ENCODE measurements around the gene FOXK2.

DNA sequence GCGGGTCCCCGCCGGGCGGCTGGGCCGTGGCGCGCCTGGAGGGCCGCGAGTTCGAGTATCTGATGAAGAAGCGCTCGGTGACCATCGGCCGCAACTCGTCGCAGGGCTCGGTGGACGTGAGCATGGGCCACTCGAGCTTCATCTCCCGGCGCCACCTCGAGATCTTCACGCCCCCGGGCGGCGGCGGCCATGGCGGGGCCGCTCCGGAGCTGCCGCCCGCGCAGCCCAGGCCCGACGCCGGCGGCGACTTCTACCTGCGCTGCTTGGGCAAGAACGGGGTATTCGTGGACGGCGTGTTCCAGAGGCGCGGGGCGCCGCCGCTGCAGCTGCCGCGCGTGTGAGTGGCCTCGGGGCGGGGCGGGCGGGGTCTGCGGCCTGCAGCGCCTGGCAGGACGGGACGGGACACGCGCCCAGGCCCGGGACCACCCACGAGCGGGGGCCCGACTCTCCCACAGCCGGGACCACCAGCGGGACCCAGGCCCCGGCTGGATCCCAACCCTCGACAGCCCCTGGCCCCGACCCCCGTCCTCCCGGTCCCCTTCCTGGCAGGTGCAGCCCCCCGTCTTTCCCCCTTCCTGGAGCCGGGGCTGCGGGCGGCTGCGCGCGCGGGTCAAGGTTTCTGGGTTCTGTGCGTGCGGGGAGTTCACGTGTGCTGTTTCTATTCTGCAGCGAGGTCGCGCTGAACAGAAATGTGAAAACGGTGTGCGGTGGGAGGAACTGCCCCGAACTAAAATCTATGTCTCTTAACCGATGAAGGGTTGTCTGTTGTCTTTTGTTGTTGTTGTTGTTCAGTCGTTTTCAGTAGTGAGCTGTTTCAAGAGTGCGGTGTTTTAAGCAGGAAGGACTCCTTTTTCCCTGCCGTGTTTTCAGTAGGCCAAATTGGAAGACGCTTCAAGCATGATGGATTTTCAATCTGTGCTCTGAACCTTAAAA is 705 bp downstream of the FOXK2 start:
- TF ChIP-seq, protein P1, sequence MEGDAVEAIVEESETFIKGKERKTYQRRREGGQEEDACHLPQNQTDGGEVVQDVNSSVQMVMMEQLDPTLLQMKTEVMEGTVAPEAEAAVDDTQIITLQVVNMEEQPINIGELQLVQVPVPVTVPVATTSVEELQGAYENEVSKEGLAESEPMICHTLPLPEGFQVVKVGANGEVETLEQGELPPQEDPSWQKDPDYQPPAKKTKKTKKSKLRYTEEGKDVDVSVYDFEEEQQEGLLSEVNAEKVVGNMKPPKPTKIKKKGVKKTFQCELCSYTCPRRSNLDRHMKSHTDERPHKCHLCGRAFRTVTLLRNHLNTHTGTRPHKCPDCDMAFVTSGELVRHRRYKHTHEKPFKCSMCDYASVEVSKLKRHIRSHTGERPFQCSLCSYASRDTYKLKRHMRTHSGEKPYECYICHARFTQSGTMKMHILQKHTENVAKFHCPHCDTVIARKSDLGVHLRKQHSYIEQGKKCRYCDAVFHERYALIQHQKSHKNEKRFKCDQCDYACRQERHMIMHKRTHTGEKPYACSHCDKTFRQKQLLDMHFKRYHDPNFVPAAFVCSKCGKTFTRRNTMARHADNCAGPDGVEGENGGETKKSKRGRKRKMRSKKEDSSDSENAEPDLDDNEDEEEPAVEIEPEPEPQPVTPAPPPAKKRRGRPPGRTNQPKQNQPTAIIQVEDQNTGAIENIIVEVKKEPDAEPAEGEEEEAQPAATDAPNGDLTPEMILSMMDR (IDR thresholded peaks at IDR 0.05), result no peak
- TF ChIP-seq POLR2A (IDR thresholded peaks at IDR 0.05), result no peak
